ENCODE results near the gene ZBTB14. TPM values are rescaled to one million over a fixed set of nuclear protein-coding genes. Genes with fewer than 3 reads are reported as not detected.

Gene ZBTB14
- total and polyA plus RNA-seq, 2 experiments from 2014 or later, result 13.8 to 17.1 TPM

DNA sequence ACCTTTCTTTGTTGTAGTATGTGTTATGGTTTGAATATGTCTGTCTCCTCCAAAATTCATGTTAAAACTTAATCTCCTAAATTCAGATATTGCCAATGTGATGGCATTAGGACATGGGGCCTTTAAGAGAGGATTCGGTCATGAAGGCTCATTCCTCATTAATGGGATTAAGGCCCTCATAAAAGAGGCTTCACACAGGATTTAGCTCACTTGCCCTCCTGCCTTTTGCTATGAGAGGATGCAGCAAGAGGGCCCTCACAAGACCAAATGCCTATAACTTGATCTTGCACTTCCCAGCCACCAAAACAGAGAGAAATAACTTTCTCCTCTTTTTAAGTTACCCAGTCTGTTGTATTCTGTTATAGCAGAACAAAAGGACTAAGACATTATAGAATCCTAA is 19.7 kb downstream of the ZBTB14 start:
- no peaks in the 10 kb centered on the region for H3K27me3 ChIP-seq
- H3K36me3 ChIP-seq, result no peaks in the 10 kb centered on the region
- DNase-seq (ENCODE audit: low read depth in 1 of 2, low spot score in 1 of 2), result no peak
- no peaks in the 10 kb centered on the region for H3K4me1 ChIP-seq (ENCODE audit: low read depth)
- H3K27ac ChIP-seq, result no peak overlapping the region
- H3K4me3 ChIP-seq, result no peak overlapping the region
- no peak for TF ChIP-seq CTCF (IDR thresholded peaks at IDR 0.05; ENCODE audit: low read depth, low read length)
- H3K9me3 ChIP-seq (ENCODE audit: low read depth), result no peaks in the 10 kb centered on the region

DNA sequence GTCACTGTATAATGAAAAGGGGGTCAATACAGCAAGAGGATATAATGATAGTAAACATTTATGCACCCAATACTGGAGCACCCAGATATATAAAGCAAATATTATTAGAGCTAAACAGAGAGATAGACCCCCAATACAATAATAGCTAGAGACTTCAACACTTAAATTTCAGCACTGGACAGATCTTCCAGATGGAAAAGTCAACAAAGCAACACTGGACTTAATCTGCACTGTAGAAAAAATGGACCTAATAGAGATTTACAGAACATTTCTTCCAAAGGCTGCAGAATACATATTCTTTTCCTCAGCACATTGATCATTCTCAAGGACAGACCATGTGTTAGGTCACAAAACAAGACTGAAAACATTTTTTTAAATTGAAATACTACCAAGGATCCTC is 26.7 kb downstream of the ZBTB14 start:
- Histone ChIP-seq H3K9me3 (ENCODE audit: low read depth) (no peaks in the 10 kb centered on the region), H3K4me3 (no peak overlapping the region)

DNA sequence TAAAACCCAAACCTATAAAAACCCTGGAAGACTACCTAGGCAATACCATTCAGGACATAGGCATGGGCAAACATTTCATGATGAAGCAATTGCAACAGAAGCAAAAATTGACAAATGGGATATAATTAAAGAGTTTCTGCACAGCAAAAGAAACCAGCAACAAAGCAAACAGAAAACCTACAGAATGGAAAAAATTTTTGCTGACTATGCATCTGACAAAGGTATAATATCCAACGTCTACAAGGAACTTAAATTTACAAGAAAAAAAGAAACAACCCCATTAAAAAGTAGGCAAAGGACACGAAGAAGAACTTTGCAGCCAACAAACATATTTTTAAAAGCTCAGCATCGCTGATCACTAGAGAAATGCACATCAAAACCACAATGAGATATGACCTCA is 28.8 kb downstream of the ZBTB14 start:
- H3K36me3 ChIP-seq, result no peaks in the 10 kb centered on the region

More for the DNA sequence above, 26.7 kb downstream of the ZBTB14 start:
- H3K27me3 ChIP-seq, result no peaks in the 10 kb centered on the region
- no peaks in the 10 kb centered on the region for H3K36me3 ChIP-seq
- TF ChIP-seq CTCF (IDR thresholded peaks at IDR 0.05; ENCODE audit: low read depth, low read length), result no peak
- H3K27ac ChIP-seq, result no peak overlapping the region
- DNase-seq (ENCODE audit: low read depth in 1 of 2, low spot score in 1 of 2), result peak in 1 of 2 donors; percentile 2
- no peaks in the 10 kb centered on the region for H3K4me1 ChIP-seq (ENCODE audit: low read depth)

DNA sequence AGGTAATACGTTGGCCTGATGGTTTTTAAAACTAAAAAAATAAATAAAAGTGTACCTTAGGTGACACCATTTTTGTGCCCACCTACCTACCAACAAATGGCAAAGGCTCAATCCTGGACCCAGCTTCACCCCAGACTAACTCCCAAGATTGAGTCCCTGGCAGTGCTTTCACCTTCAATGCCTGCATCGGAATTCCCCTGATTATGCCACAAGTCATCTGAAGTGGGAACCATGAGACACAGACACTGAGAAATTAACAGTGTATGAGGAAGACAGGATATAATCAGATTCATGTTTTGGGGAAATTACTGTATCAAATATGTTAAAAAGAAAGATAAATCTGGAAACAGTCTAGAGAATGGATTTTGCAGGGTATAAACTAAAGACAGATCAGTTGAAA is 41.6 kb downstream of the ZBTB14 start:
- Histone ChIP-seq H3K4me3 (no peak overlapping the region), H3K27ac (no peak overlapping the region), H3K9me3 (ENCODE audit: low read depth) (no peaks in the 10 kb centered on the region), H3K36me3 (no peaks in the 10 kb centered on the region), H3K4me1 (ENCODE audit: low read depth) (no peaks in the 10 kb centered on the region), H3K27me3 (no peaks in the 10 kb centered on the region)
- TF ChIP-seq CTCF (IDR thresholded peaks at IDR 0.05; ENCODE audit: low read depth, low read length), result no peak
- no peak for DNase-seq (ENCODE audit: low read depth in 1 of 2, low spot score in 1 of 2)

More for the DNA sequence above, 28.8 kb downstream of the ZBTB14 start:
- H3K4me3 ChIP-seq, result no peak overlapping the region
- H3K27me3 ChIP-seq, result no peaks in the 10 kb centered on the region
- H3K4me1 ChIP-seq (ENCODE audit: low read depth), result no peaks in the 10 kb centered on the region
- H3K27ac ChIP-seq, result no peak overlapping the region
- DNase-seq (ENCODE audit: low read depth in 1 of 2, low spot score in 1 of 2), result no peak
- TF ChIP-seq CTCF (IDR thresholded peaks at IDR 0.05; ENCODE audit: low read depth, low read length), result no peak
- no peaks in the 10 kb centered on the region for H3K9me3 ChIP-seq (ENCODE audit: low read depth)

DNA sequence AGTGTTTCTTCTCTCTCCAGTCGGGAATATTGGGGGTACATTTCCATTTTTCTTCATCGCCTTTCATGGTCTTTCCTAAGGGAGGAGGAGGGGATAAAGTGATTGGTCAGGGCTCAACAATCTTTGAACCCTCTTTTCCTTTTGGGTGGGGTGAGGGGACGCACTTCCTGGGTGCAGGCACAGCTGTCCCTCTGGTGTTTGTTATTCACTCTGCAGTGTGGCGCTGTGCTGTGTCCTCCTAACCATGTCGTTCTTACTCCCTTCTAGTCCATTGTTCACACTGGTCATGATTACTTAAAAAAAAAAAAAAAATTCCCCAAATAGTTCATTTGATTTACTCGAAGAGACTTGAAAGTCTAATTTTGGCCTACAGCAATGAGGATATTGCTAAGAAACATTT is 44.4 kb downstream of the ZBTB14 start:
- no peaks in the 10 kb centered on the region for H3K27me3 ChIP-seq
- no peaks in the 10 kb centered on the region for H3K36me3 ChIP-seq
- no peak for TF ChIP-seq CTCF (IDR thresholded peaks at IDR 0.05; ENCODE audit: low read depth, low read length)
- no peaks in the 10 kb centered on the region for H3K4me1 ChIP-seq (ENCODE audit: low read depth)
- no peak overlapping the region for H3K4me3 ChIP-seq
- no peak overlapping the region for H3K27ac ChIP-seq
- H3K9me3 ChIP-seq (ENCODE audit: low read depth), result no peaks in the 10 kb centered on the region
- DNase-seq (ENCODE audit: low read depth in 1 of 2, low spot score in 1 of 2), result no peak

DNA sequence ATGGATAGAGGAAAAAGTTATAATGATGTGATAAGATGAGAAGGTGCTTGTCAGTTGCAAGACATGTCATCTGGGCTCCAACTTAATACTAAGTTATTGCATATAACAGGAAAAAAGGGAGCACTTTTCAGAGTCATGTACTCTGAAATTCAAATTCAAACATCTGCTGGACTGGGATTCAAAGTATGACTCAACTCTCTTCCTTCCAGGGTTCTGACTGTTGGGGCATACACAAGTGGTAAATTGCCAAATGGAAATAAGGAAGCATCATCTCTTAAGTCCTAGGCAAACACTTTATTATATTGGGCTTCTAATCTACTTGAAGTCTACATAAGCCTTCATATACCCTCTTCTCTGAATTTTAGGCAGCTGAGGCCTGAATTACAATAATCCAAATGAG is 44.9 kb downstream of the ZBTB14 start:
- no peak for TF ChIP-seq CTCF (IDR thresholded peaks at IDR 0.05; ENCODE audit: low read depth, low read length)
- no peak for DNase-seq (ENCODE audit: low read depth in 1 of 2, low spot score in 1 of 2)
- Histone ChIP-seq H3K9me3 (ENCODE audit: low read depth) (no peaks in the 10 kb centered on the region), H3K36me3 (no peaks in the 10 kb centered on the region), H3K27ac (no peak overlapping the region), H3K27me3 (no peaks in the 10 kb centered on the region), H3K4me3 (no peak overlapping the region), H3K4me1 (ENCODE audit: low read depth) (no peaks in the 10 kb centered on the region)
